ENCODE measurements around the gene CIROP.

CIROP gene

DNA sequence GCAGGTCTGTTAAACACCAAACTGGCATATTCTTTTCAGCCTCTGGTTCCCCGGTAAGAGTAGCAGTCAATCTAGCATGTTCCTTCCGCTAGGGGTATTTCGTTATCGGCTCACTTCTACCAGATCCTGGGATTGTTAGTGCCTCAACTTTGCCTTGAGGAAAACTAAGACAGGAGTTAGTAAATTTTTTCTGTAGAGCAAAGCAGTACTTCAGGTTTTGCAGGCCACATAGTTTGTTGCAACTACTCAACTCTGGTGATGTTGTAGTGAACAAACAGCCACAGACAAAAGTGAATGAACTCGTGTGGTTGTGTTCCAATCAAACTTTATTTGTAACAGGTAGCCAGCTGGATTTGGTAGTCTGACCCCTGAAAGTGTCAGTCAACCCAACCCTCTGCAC is 41.2 kb downstream of the CIROP start:
- DNase-seq = no peak

DNA sequence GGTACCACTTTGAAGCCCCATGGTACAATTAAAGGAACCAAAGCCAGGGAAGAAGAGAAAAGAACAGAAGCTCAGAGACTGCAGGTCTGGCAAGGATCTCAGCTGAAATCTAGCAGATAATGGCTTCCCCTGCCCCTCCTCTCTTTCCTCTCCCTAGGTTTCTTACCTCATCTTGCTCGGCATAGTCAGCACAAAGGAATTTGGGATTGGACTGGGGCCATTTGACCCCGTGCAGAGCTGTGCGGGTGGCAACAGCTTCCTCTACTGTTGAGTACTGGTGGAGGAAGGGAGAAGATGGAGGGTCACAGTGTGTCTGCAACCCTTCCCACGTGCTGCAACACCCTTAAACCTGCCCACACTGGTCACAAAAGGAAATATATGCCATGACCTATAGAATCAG is 42.8 kb downstream of the CIROP start:
- no peak for DNase-seq

DNA sequence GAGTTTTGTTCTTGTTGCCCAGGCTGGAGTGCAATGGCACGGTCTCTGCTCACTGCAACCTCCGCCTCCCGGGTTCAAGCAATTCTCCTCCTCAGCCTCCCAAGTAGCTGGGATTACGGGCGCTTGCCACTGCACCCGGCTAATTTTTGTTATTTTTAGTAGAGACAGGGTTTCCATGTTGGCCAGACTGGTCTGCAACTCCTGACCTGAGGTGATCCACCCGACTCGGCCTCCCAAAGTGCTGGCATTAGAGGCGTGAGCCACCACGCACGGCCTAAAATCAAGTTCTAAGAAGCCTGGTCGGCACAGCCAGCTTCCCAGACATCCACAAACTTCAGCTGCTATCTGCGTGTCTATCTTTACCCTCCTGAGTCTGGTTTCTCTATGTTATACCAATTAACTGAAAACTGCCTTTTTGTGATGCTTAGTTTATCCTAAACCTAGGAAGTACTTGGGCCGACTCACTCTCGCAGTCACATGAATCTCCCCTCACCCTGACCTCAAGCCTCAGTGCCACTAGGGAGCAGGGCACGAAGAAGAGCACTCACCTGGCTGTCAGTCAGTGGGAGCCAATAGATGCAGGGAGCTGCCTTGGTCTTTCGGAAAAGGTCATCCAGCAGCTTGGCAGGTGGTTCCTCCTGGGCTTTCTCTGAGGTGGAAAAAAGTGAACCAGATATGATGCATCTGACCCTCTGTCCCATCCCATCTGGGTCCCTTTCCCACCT is 44.1 kb downstream of the CIROP start:
- no peak for DNase-seq

DNA sequence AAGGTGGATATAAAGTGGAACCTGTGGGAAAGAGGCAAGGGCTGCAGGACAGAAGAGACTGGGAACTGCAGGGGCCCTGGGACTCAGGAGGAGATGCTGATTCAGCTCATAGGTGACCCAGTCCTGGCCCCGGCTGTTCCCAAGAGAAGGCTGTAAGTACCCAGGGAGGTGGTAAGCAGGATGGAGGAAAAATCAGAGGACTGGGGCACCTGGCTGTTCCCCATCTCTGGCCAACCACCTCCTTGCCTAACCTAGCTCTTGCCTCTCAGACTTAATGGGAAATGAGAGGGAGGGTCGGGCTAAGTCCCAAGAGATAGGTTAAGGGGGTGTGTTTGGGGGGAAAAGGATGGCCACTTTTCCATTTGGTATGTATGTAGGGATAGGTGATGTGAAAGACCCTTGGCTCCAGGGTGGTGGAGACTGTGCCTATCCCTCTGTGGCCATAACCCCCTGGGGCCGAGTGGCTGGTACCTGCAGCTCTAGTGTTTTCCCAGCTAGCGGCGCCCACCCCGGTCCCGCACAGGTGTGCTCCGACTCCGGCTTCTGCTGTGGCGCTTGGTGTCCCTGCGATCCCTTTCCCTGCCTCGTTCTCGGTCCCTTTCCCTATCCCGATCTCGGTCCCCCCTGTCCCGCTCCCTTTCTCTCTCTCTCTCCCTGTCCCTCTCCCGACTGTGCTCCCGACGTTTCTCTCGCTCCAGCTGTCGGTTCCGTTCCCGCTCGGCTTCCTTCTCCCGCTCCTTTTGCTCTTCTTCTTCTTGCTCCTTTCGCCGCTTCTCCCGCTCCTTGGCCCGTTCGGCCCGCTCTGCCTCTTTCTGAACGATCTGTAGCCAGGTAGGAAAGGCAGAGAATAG is 45.9 kb downstream of the CIROP start:
- DNase-seq = no peak

DNA sequence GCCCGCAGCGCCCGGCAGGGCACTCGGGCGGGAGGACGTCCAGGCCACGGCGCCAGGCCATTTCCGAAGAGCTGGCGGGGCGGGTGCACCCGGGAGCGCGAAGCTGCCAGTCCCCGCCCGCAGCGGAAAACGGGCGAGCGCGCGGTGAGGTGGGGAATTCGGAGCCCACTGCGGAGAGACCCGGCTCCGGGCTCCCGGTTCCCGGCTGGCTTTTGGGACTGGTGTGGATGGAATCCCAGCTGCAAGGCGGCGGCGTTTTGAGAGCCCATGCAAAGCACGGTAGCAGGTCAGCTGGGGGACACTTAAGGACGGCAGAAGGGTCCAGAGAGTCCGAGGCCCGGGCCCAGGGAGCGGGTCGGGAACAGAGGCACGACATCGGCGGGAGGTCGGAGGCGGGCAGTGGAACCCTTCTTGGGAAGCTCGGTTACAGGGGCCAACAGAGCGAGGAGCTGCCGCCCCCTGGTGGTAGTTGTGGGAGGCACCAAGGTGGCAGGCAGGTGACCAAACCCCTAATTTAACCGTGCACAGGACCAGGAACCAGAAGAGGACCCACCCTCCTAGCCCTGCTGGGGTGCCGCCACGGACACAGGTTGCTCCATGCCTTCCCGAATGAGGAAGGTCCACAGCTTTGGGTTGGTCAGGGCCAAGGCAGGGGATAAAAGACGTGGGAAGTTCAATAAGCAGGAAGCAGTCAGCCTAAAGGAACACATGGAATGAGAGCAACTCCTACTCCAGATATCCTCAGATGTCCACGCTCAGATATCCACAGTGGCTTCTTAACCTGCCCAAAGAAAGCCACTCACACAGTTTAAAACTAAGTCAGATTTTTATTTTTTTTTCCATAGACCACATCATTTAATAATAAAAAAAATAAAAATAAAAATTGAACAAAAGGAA is 46.8 kb downstream of the CIROP start:
- no peak for DNase-seq

DNA sequence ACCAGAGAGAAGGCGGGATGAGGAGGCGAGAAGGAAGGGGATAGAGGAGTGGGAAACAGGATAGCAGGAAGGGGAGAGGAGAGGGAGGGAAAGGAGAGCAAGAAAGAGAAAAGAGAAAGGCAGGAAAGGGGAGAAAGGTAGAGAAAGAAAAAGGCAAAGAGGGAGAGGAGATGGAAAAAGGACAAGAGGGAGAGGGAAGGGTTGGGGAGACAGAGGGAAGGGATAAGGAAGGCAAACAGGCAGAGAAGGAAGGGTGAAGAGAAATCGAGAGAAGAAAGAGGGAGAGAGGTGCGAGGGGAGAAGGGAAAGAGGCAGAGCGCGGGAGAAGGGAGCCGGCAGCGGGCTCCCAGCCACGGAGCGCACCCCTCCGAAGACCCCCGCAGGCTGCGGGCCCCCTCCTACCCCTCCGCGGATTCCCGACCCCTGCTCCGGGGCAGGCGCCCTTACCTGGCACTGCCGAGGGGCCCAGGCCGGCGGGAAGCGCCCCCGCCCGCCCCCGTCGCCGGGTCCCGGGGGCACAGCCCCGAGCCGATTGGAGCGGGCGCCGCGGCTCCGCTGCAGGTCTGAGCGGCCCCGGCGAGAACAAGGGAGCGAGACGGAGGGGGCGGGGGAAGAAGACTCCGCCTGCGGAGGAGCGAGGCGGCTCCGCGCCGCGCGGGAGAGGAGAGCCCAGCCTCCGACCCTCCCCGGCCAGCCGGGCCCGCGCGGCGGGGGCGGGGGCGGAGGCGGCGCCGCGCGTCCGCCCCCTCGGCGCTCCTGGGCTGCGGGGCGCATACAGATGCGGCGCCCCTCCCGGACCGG is 47.6 kb downstream of the CIROP start, which contains the start of gene CDH24:
CDH24 (minus strand) TSS at position 565 of the 801 bp plus-strand sequence. CDS start 1,787 bp downstream, outside the sequence.
- no peak for DNase-seq

DNA sequence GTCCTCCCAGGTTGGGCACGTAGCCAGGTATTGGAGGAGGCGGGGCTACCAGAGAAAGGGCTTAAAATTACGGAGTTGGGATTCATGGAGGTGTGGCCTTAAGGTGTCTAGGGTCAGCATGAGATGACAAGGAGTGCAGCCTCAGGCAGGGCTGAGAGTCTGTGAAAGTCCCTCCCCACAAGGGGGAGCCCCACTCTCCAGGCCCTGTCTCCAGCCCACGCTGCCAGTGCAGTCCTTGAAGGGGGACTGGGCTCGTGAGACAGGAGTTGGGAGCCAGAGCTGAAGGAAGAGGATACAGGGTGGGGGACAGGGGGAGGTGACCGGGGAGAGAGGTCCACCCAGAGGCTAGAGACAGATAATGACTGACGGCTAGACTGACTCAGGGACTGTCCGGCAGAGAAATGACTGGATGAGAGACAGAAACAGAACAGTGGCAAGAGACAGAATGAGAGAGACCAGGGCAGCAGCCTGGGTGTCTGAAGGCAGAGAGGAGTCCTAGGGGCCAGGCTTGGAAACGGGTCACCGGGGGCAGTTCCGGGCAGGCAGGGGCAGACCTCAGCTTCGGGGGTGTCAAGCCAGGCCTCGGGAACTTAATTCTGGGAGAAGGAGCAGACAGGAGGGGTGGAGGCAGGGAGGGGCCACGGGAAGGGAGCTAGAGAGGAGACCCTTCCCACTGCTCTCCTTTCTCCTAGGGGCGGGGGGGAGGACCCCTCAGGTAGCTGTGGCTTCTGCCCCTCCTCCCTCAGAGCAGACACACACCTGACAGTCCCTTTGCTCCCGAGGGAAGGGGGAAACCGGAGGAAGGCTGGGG is 48.4 kb downstream of the CIROP start:
- DNase-seq = no peak

DNA sequence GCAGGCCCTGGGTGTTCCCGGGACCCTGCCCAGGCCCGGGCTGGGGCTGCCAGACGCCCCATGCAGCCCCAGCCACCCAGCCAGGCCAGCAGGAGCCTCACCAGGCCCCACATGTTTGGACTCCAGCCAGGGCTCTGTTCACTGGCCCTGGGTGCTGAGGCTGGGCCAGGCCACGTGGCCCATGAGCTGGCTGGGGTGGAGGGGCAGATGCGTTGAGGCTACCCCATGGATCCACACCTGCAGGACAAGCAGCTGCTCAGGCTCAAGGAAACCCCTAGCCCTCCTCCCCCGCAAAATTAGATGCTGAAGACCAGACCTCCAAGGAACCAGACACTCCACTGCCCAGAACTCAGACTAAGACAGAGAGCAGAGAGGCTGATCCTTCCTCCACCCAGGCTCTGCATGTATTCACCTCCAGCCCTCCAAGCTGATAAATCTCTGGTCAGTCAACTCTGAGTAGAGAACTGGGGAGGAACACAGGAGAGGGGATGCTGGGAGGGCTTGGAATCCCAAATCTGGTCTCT is 49.1 kb downstream of the CIROP start:
- no peak for DNase-seq

DNA sequence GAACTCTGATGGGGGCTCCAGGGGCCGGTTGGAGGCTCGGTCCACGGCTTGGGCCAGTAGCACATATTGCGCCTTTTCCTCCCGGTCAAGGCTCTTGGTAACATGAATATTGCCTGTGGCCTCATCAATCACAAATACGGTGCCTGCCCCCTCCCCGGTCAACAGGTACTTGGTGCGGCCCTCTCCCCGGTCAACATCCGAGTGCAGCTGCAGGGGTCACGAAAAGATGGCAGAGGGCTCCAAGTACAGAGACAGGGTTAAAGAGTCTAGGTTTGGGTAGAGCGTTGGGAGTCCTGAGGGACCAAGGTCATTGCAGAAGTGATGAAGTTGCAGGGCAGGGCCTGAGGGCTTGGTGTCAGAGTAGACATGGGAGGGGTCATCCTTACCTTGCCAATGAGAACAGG is 49.6 kb downstream of the CIROP start:
- no peak for DNase-seq

DNA sequence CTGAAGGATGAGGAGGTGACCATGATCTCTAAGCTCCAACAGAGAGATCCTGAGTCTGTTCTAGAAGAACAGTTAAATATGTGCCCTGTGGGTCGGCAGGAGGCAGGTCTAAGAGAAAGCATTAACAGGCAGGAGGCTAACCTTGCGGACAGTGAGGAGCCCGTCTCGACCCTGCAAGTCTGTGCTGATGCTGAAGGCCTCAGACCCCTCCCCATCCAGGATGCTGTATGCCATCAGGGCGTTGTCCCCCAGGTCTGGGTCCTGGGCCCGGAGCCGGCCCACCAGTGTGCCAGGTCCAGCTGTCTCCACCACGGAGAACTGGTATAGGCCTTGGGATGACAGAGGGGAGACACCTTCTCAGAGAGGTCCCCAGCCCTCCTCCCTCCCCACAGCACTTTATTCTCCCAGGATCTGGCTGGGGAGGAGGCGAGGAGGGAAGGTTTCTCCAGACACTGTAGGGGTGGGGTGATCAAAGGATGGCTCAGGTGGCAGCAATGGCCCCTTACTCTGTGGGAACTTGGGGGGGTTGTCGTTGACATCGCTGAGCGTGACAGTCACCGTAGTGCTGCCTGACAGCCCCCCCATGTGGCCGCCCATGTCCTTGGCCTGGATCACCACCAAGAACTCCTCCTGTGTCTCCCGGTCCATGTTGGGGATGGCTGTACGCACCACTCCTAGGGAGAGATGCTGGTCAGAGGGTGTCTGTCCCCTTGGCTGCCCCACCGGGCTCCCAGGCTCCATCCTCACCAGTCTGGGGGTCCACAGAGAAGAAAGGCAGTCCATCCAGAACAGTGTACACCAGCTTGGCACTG is 50.6 kb downstream of the CIROP start:
- no peak for DNase-seq

DNA sequence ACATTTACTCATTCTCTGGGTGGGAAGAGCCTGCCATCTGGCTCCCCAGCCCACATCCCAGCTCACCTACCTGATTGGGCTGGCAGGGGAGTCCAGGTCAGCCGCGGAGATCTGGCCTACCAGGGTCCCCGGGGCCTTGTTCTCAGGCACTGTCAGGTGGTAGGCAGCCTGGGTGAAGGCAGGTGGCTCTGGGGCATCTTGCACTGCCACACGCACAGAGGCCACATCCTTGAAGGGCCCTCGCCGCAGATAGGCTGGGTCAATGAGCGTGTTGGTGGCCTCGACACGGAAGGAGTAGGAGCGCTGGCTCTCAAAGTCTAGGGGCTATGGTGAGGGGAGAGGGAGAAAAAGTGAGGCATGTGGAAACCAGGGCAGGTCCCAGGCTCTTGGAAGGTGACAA is 51.4 kb downstream of the CIROP start:
- no peak for DNase-seq

DNA sequence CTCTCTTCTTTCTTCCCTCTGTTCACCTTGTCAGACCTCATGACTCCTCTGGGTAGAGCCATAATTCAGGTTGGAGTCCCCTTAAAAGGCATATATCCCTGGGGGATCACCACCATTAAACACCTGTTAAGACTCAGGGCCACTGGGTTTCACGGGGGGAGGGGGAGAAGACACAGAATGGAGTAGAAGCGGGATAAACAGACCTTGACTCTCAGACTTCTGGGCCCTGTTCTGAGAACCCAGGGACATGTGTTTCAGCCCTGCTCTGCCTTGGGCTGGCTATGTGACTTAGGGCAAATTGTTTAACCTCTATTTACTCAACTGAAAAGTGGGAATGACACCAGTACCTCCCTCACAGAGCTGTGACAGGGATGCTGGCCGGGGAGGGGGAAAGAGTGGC is 52.1 kb downstream of the CIROP start:
- no peak for DNase-seq

DNA sequence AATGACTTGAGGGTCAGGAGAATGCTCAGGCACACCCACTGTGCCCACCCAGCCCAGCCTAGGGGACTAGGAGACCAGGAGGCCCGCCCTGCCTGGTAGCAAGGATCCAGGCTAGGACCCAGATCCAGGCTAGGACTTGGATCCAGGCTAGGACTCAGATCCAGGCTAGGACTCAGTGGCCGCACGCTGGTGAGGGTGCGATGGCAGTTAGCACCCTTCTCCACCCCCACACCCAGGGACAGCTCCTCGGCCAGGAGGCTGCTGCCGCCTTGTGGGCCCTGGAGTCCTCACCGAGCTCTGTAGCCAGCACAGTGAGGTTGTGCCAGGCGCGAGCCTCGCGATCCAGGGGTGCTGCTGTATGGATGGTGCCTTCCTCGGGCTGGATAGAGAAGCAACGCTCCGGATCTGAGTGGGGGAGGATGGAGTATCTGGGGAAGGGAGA is 52.6 kb downstream of the CIROP start:
- DNase-seq = no peak

DNA sequence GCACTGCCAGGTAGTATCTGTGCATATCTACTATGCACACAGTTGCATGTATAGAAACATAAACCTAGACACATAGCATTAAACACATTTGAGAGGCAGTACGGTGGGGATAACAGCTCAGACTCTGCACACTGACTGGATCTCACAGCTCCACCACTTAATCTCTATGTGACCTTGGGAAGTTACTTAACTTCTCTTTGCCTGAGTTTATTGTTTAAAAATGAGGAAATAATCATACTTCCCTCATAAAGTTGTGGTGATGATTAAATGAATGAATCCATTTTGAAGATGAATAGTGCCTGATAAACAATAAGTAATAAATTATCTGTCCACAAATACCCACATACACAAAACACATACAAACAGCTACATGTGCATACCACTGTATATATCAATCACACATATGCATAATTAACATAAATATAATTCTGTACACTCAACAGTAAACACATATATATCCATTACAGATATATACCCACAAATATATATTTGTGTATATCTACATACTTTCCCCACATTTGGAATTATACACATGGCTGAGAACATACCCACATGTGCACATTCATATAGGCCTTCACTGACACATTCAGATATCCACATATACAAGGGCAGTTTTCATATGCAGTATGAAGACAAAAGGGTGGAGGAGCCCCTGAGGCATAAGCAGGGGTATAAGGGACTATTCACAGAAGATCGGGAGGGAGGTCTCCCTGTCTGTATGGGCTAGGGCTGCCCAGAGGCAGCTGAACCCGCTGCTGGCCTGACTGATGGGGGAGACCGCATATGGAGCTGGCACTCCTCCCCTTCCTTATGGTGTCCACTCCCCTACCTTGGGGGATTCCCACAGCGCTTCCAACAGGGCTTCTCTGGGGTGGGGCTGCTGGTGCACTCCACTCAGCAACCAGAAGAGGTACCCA is 53.4 kb downstream of the CIROP start:
- DNase-seq = no peak
